AG04449 (cell line): ENCODE results near the gene NPBWR2.
"Not testable (repeated sequence)": the region's sequence is repeated elsewhere in the genome, so short reads cannot be mapped to it uniquely, and the experiment has no call there.

Experiments used
- CTCF ChIA-PET: fragments of 350-600 bp; formaldehyde crosslinking; extraction: SDS; loops from one replicate; lab custom pipeline; 2021; ENCODE audit warnings: antibody characterized with exemption; lab: Yijun Ruan, JAX
- POLR2A ChIA-PET: fragments of 400-600, 350-600 bp; formaldehyde crosslinking; extraction: SDS; loops from one replicate; lab custom pipeline; 2020; ENCODE audit warnings: antibody characterized with exemption, inconsistent platforms; lab: Yijun Ruan, JAX
- DNase-seq: peaks from one replicate; pipeline ENCODE4 v3.0.0-alpha.2; 2010; ENCODE audit warnings: low read depth, low spot score
- H3K4me3 ChIP-seq: 2 replicates; pipeline ENCODE4 v1.5.1; 2011; ENCODE audit warnings: low read depth, mild to moderate bottlenecking, control low read depth, low read length
- TF ChIP-seq, protein P1 (sequence below): IDR thresholded peaks from one replicate; pipeline ENCODE4 v1.5.1; 2011; ENCODE audit warnings: mild to moderate bottlenecking, moderate library complexity, low read length, control low read depth, inconsistent platforms; ENCODE audit not compliant: insufficient read depth; ENCODE audit errors: missing control alignments

The NPBWR2 gene

DNA sequence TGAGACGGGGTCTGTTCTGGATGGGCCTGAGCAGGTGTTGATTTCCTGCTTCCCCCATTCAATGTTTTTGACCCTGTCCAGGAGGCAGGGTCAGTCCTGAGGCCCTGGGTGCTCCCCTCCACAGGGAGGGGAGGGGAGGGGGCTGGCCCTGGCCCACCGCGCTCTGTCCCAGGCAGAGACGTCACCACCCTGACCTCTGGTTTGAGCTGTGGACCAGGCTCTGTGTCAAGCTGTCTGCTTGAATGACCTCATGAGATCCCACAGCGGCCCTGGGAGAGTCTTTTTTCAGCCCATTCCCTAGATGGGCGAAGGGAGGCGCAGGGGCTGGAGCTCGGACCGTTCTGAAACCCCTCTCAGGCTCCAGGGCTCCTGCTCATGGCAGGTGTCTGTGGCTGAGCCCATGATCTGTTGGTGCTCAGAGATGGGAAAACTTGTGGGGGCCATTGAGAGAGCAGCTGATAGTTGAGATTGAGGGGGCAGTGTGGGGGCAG, 14.3 kb downstream of the NPBWR2 start:
- POLR2A ChIA-PET: no interaction called here

DNA sequence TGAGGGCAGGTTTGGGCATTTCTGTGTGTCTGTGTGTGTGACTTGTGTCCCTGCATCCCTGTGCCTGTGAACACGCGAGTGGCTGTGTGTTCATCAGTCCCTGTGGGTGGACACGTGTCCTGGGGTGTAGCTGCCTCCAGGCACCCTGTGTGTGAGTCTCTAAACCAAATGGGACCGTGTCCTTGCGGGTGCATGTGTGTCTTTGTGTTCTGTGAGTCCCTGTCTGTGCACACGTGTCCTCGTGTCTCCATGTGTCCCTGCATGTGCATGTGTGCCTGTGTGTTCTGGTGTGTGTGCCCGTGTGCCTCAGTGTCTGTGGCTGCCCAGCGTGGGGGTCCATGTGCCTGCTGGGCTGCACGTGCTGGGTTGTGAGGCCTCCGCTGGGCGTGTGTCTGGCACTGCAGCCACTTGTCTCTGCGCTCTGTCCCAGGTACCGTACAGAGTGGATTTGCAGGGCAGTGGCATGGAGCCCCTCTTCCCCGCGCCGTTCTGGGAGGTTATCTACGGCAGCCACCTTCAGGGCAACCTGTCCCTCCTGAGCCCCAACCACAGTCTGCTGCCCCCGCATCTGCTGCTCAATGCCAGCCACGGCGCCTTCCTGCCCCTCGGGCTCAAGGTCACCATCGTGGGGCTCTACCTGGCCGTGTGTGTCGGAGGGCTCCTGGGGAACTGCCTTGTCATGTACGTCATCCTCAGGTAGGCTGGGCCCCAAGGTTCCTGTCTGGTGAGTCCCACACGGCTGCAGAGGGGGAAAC, 14.9 kb downstream of the NPBWR2 start:
- no peak for DNase-seq
- H3K4me3 ChIP-seq: no peak overlapping the region
- POLR2A ChIA-PET: no interaction called here
- CTCF ChIA-PET: no interaction called here
- TF ChIP-seq, protein P1, sequence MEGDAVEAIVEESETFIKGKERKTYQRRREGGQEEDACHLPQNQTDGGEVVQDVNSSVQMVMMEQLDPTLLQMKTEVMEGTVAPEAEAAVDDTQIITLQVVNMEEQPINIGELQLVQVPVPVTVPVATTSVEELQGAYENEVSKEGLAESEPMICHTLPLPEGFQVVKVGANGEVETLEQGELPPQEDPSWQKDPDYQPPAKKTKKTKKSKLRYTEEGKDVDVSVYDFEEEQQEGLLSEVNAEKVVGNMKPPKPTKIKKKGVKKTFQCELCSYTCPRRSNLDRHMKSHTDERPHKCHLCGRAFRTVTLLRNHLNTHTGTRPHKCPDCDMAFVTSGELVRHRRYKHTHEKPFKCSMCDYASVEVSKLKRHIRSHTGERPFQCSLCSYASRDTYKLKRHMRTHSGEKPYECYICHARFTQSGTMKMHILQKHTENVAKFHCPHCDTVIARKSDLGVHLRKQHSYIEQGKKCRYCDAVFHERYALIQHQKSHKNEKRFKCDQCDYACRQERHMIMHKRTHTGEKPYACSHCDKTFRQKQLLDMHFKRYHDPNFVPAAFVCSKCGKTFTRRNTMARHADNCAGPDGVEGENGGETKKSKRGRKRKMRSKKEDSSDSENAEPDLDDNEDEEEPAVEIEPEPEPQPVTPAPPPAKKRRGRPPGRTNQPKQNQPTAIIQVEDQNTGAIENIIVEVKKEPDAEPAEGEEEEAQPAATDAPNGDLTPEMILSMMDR: no peak

More for the DNA sequence above, 14.3 kb downstream of the NPBWR2 start:
- no peak for DNase-seq
- CTCF ChIA-PET: no interaction called here
- TF ChIP-seq, protein P1: no peak
- no peak overlapping the region for H3K4me3 ChIP-seq

DNA sequence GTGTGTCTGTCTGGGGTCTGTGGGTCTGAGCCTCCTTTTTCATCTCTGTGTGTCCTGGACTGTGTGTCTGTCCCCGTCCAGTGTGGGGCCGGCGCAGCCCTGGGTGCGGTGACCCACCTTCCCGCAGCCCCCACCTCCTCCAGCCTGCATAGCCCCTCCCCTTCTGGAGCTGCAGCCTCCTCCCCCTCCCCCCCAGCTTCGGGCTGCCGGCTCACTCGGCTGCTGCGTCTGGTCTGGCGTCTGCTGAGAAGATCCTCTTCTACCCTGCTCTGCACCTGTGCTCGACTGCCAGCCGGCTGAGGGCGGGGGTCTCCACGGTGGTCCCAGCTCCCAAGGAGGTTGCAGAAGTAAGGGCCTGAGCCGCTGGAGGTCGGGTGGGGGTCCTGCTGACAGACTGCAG, 15.6 kb downstream of the NPBWR2 start:
- POLR2A ChIA-PET: no interaction called here
- TF ChIP-seq, protein P1: no peak
- no peak for DNase-seq
- H3K4me3 ChIP-seq: no peak overlapping the region
- CTCF ChIA-PET: no interaction called here

DNA sequence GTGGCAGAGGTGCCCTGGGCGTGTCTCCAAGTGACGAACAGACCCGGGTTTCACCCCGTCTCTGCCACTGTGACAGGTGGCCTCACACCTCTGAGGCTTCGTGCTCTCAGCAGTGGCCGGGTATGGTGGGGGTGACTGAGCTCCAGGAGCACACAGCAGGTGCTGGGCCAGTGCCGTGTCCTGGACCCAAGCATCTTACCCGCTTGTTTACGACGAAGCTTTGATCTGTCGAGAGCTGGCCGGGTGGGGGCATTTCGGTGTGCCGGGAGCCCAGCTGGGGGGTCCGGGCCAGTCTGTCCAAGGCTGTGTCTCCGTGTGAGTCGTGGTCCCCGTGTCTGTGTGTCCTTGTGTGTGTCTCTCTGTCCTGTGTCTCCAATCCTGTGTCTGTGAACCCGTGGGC, 16.0 kb downstream of the NPBWR2 start:
- ChIA-PET POLR2A (no interaction called here), CTCF (no interaction called here)
- TF ChIP-seq, protein P1: no peak
- no peak overlapping the region for H3K4me3 ChIP-seq
- no peak for DNase-seq

DNA sequence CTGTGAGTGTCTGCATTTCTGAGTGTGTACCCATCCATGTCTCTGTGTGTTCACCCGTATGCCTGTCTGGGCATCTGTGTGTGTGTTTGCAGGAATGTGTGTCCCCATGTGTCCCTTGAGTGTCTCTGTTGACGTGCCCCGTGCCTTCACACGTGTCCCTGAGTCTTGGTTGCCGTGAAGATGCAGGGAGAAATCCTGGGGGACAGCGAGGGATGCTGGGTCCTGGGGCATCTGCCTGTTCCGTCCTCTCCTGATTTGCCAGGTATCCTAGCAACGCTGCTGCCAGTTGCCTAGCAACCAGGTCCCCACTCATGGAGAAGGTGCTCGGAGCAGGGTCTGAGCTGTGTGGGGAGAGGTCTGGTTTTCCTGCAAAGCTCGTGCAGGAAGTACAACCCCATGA, 17.2 kb downstream of the NPBWR2 start:
- H3K4me3 ChIP-seq: no peak overlapping the region
- no peak for DNase-seq
- ChIA-PET POLR2A (no interaction called here), CTCF (interaction anchor here (1.2 kb wide), 1 partner anchor 8 kb away, joined by 3 read pairs; no protein-coding TSS in a partner anchor)
- TF ChIP-seq, protein P1: no peak

DNA sequence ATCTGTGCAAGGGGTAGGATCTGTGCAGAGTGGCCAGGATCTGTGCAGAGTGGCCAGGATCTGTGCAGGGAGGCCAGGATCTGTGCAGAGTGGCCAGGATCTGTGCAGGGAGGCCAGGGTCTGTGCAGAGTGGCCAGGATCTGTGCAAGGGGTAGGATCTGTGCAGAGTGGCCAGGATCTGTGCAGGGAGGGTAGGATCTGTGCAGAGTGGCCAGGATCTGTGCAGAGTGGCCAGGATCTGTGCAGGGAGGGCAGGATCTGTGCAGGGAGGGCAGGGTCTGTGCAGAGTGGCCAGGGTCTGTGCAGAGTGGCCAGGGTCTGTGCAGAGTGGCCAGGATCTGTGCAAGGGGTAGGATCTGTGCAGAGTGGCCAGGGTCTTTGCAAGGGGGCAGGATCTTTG, 18.8 kb downstream of the NPBWR2 start:
- DNase-seq, CTCF ChIA-PET, H3K4me3 ChIP-seq, POLR2A ChIA-PET: not testable (repeated sequence)

DNA sequence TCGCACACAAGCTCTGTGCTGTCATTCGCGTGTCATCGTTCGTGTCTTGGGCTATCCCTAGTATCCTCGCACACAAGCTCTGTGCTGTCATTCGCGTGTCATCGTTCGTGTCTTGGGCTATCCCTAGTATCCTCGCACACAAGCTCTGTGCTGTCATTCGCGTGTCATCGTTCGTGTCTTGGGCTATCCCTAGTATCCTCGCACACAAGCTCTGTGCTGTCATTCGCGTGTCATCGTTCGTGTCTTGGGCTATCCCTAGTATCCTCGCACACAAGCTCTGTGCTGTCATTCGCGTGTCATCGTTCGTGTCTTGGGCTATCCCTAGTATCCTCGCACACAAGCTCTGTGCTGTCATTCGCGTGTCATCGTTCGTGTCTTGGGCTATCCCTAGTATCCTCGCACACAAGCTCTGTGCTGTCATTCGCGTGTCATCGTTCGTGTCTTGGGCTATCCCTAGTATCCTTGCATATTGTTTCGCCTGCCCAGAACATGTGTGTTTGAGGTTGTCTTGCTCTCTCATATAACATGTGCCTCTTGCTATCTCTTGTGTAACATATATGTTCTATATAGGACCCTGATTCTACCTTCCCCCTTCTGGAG, 20.0 kb downstream of the NPBWR2 start:
- H3K4me3 ChIP-seq, DNase-seq, POLR2A ChIA-PET: not testable (repeated sequence)
- CTCF ChIA-PET: interaction anchor here (1.6 kb wide), 1 partner anchor 30 kb away, joined by 6 read pairs; no protein-coding TSS in a partner anchor
